GM12801 (cell line): Measurements from ENCODE around the gene ZIC4.

Experiments used
- CTCF ChIP-seq: IDR thresholded peaks from one replicate; pipeline ENCODE4 v1.5.1; 2011; ENCODE audit warnings: control low read depth; ENCODE audit not compliant: insufficient read length; ENCODE audit errors: extremely low read depth

Gene ZIC4

GRCh38 chr3:147360646-147361453, 45.5 kb downstream of the ZIC4 start:
- TF ChIP-seq CTCF, result no peak

DNA sequence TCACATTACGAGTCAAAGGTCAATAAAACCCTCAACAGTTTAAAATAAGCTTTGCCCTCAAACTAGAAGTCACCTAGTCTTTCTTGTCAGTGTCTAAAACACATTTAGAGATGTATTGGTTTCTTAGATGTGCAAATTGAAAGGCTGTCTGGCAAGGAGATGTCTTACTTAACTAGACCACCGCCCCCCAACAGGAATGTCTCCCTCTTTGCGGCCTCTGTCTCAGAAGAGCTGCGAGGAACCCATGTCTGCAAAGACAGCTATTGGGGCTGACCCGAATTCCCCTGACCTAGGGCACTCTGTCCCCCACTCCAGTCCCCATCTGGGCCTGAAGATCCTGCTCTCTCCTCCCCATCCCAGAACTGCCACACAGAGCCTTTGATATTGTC, 46.3 kb downstream of the ZIC4 start:
- no peak for TF ChIP-seq CTCF

DNA sequence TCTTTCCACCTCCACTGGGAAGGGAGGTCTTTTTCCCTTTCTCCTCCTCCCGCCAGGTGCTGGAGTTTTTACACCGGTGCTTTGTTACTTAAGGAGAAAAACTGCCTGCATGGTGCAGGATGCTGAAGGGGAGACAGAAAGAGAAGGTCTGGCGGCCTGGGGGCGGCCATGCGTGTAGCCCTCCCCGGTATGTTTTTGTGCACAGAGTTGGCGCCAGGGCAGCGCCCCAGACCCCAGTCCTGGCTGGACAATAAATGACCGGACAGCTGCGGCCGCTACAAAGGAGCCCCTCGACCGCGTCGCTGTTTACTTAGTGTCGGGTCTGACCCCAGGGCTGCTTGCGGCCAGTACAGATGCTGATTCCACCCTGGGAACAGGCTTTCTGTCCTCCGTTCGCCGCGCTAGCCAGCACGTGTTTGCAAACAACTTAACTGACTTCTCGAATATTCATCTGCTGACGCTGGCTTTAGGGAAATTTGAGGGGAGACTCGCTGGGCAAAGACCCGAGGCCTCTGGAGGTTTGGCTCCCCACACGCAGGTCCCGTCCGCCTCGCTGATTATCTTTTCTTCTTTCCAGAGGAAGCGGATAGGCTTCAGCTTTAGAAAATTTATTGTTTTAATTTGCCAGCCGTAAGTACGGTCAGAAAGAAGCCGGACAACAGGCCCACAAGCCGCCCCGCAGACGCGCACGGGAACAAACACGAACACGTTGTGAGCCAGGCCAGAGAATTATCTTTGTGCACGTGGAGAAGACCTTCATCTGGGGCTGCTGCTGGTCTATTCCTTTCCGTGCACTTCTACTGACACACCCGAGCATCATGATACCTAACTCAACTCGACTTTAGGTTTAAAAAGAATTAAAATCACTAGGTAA, 46.9 kb downstream of the ZIC4 start:
- TF ChIP-seq CTCF, result no peak

- TF ChIP-seq CTCF, result no peak
These were observed 48.0 kb downstream of the ZIC4 start for GRCh38 chr3:147358144-147358992.

DNA sequence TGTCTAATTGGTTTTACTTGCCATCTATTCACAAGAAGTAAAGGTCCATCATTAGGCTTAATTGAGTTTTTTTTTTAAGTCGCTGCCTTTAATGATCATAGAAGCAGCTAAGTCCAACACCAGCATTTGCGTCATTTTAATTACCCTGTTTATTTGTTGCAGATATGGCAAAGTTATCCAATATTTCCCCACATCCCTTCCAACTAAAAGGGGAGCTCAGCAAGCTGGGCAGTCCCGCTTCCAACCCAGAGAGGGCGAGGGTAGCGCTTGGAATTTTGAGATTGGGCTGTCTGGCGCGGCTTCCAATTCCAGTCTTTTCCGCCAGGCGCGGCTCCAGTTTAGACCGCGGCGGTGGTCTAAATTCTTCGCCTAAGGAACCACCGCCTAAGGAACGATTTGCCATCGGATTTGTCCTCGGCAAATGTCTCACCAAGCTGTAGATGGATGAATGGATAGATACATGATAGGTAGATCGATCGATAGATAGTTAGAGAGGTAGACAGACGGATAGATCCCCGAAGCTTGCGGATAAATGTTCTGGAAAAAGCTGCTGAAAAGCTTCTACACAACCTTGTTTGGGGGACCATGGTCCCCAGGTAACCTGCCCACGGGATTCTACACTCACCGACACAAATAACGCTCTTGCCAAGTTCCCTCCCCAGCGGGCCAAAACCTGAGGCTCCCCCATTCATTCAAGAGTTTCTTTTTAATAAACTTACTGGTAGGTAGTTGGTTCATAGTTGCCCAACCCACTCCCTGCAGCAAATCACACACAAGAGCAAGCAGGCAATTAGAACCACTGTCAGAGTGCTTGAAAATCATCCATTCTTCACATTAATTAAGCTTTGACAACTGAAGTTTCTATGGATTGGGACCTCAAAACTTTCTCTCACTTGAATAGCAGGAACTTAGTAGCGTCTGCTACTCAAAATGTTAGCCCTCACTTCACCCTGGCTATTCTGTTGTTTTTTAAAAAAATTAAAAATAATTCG, 49.1 kb downstream of the ZIC4 start:
- no peak for TF ChIP-seq CTCF

DNA sequence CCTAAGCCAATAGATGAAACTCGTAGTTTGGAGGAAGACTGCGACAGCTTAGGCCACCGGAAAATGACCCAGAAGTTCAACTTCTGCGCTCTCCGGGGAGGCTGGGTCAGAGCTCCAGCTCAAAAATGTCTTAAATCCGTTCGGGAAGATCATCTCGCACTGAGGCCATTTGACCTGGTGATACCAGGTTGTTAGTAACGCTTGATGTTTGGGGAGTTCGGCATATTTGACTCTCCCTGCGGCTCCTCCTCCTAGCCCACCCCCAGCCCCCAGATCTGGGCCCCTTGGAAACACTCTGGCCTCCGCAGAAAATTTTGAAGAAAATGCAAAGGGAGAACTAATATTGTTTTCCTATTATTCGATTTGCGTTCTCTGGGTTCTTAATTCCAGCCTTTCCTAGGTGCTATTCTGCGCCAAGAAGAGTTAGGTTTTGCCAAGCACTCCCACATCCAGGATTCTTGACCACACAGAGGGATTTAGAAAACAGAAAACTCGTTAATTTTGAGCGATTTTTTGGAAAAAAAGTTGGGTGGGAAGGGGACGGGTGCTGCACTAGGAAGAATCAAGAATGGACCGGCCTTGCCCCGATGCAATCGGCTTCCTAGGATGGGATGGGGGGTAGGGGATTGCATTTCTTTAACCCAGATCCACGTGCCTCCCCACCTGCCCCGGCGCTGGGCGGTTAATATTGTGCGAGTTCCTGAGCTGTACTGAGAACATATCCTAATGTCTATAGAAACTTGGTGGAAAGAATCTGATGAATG, 50.0 kb downstream of the ZIC4 start:
- no peak for TF ChIP-seq CTCF
